Keratinocyte (primary cell): ENCODE measurements around the gene ZNF786. TPM values are rescaled to one million over a fixed set of nuclear protein-coding genes. Genes with fewer than 3 reads are reported as not detected.
A peak's percentile ranks its signal among the peaks of the same experiment; 100 is the strongest.

Source experiments
- DNase-seq: peaks from one replicate; pipeline ENCODE4 v3.0.0-alpha.2; 2011; ENCODE audit warnings: low read depth, missing footprints, low spot score
- FAIRE-seq: peaks from 2 replicates; lab custom pipeline; 2011; peaks lifted over from hg19 to GRCh38; lab: Jason Lieb, UNC
- H2AFZ ChIP-seq: 2 replicates; pipeline ENCODE4 v1.6.0; 2012; ENCODE audit warnings: low read length, control low read depth, inconsistent platforms; ENCODE audit not compliant: control insufficient read depth
- H3K27ac ChIP-seq: 2 replicates; pipeline ENCODE4 v1.5.1; 2011; ENCODE audit warnings: low read length; ENCODE audit not compliant: control insufficient read depth, insufficient read depth
- H3K27me3 ChIP-seq: 3 replicates; pipeline ENCODE4 v1.6.0; 2011; ENCODE audit warnings: low read length; ENCODE audit not compliant: control insufficient read depth, insufficient read depth; ENCODE audit errors: extremely low read depth
- H3K36me3 ChIP-seq, 2 experiments: 2 replicates in 1 of 2; 3 replicates in 1 of 2; pipeline ENCODE4 v1.5.1; 2011; ENCODE audit warnings: low read length in 2 of 2, mild to moderate bottlenecking in 1 of 2; ENCODE audit not compliant: control insufficient read depth in 2 of 2, insufficient read depth in 2 of 2; ENCODE audit errors: extremely low read depth in 1 of 2
- H3K4me1 ChIP-seq: 3 replicates; pipeline ENCODE4 v1.5.1; 2011; ENCODE audit warnings: low read length; ENCODE audit not compliant: control insufficient read depth, insufficient read depth; ENCODE audit errors: extremely low read depth
- H3K4me2 ChIP-seq: 3 replicates; pipeline ENCODE4 v1.6.0; 2011; ENCODE audit warnings: low read depth, low read length; ENCODE audit not compliant: control insufficient read depth, insufficient read depth; ENCODE audit errors: extremely low read depth
- H3K4me3 ChIP-seq, 3 experiments: fragments of 200-600 bp in 1 of 3; sonication (generic) in 1 of 3; 2 replicates in 2 of 3; 3 replicates in 1 of 3; pipeline ENCODE4 v1.5.1; 2011 to 2016; ENCODE audit warnings: low read length in 3 of 3, mild to moderate bottlenecking in 3 of 3, control low read depth in 2 of 3, inconsistent platforms in 1 of 3, low read depth in 1 of 3, mixed read lengths in 1 of 3, mixed run types in 1 of 3, moderate library complexity in 1 of 3; ENCODE audit not compliant: control insufficient read depth in 2 of 3, insufficient read depth in 2 of 3; ENCODE audit errors: extremely low read depth in 1 of 3
- H3K79me2 ChIP-seq: 2 replicates; pipeline ENCODE4 v1.6.0; 2012; ENCODE audit warnings: low read length; ENCODE audit not compliant: control insufficient read depth, insufficient read depth
- H3K9ac ChIP-seq: 3 replicates; pipeline ENCODE4 v1.6.0; 2011; ENCODE audit warnings: low read length; ENCODE audit not compliant: control insufficient read depth, insufficient read depth; ENCODE audit errors: extremely low read depth
- H3K9me1 ChIP-seq: 3 replicates; pipeline ENCODE4 v1.6.0; 2011; ENCODE audit warnings: low read length; ENCODE audit not compliant: control insufficient read depth, insufficient read depth; ENCODE audit errors: extremely low read depth
- H3K9me3 ChIP-seq: 2 replicates; pipeline ENCODE4 v1.5.1; 2012; ENCODE audit warnings: low read depth, low read length; ENCODE audit not compliant: control insufficient read depth
- H4K20me1 ChIP-seq: 3 replicates; pipeline ENCODE4 v1.6.0; 2011; ENCODE audit warnings: low read length; ENCODE audit not compliant: control insufficient read depth, insufficient read depth; ENCODE audit errors: extremely low read depth
- EZH2 ChIP-seq: IDR thresholded peaks from one replicate; pipeline ENCODE4 v1.6.1; 2012; ENCODE audit warnings: inconsistent platforms, mild to moderate bottlenecking, low read length, moderate library complexity
- dilution Hi-C: fragments of 300-500 bp; cut with MboI; formaldehyde crosslinking; loops from one replicate; pipeline ENCODE4 v1.7.0; 2020; ENCODE audit warnings: low sequenced_read_pairs; ENCODE audit not compliant: extremely low pct_ligation_motif_present
- polyA plus RNA-seq, 5 experiments: library from polyadenylated mRNA; depleted of rRNA in 3 of 5; stranded (reverse) in 3 of 5; stranded (forward) in 1 of 5; unstranded in 1 of 5; fragments of >200 nt; gene quantifications; 1 replicate in 1 of 5; 2 replicates in 3 of 5; 3 replicates in 1 of 5; pipeline versions ENCODE4 v1.2.1 to v1.2.3, GENCODE V29; 2011 to 2012; ENCODE audit warnings: missing spikeins in 2 of 5, low read depth in 1 of 5, low replicate concordance in 1 of 5
- TF ChIP-seq, protein P1 (sequence below), 3 experiments: IDR thresholded peaks in 1 of 3; conservative IDR thresholded peaks in 1 of 3; optimal IDR thresholded peaks in 1 of 3; 2 replicates in 2 of 3; 3 replicates in 1 of 3; pipeline versions ENCODE3 to v1.5.1; 2011; ENCODE audit warnings: low read length in 3 of 3, mild to moderate bottlenecking in 3 of 3, moderate library complexity in 2 of 3, control low read depth in 1 of 3, inconsistent platforms in 1 of 3; ENCODE audit not compliant: insufficient read depth in 2 of 3; ENCODE audit errors: extremely low read depth in 1 of 3

Gene ZNF786
- polyA plus RNA-seq, 1 donor (not counting 4 experiments of a cell fraction or from before 2014, with no cell fraction given) = 2.8 TPM

DNA sequence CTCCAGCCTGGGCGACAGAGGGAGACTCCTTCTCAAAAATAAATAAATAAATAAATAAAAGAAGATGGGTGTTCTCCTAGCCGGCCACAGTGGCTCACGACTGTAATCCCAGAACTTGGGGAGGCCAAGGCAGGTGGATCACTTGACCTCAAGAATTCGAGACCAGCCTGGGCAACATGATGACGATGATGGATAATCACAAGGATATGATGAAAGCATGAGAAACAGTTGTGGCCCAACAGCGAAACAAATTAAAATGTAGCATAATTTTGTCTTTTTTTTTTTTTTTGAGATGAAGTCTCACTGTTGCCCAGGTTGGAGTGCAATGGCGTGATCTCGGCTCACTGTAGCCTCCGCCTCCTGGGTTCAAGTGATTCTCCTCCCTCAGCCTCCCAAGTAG lies 12.9 kb downstream of the ZNF786 start:
- no peak overlapping the region for H2AFZ ChIP-seq
- peaks cover 16% of the 10 kb centered on the region for H3K4me1 ChIP-seq
- FAIRE-seq (no peak), DNase-seq (no peak)
- dilution Hi-C loops = no loop called here
- peaks cover 3 to 7% of the 10 kb centered on the region in 2 experiments for H3K36me3 ChIP-seq
- H3K4me3 ChIP-seq = no peak overlapping the region
- no peaks in the 10 kb centered on the region for H4K20me1 ChIP-seq
- H3K9me1 ChIP-seq = no peaks in the 10 kb centered on the region
- H3K4me2 ChIP-seq = no peak overlapping the region
- no peak overlapping the region for H3K27ac ChIP-seq
- no peaks in the 10 kb centered on the region for H3K9me3 ChIP-seq
- no peak for TF ChIP-seq EZH2
- TF ChIP-seq, protein P1, sequence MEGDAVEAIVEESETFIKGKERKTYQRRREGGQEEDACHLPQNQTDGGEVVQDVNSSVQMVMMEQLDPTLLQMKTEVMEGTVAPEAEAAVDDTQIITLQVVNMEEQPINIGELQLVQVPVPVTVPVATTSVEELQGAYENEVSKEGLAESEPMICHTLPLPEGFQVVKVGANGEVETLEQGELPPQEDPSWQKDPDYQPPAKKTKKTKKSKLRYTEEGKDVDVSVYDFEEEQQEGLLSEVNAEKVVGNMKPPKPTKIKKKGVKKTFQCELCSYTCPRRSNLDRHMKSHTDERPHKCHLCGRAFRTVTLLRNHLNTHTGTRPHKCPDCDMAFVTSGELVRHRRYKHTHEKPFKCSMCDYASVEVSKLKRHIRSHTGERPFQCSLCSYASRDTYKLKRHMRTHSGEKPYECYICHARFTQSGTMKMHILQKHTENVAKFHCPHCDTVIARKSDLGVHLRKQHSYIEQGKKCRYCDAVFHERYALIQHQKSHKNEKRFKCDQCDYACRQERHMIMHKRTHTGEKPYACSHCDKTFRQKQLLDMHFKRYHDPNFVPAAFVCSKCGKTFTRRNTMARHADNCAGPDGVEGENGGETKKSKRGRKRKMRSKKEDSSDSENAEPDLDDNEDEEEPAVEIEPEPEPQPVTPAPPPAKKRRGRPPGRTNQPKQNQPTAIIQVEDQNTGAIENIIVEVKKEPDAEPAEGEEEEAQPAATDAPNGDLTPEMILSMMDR (optimal IDR thresholded peaks at IDR 0.05 in 1 of 3, IDR thresholded peaks at IDR 0.05 in 1 of 3, conservative IDR thresholded peaks at IDR 0.05 in 1 of 3; ENCODE audit: extremely low read depth in 1 of 3, insufficient read depth in 2 of 3, low read length in 3 of 3) = no peak
- no peaks in the 10 kb centered on the region for H3K27me3 ChIP-seq
- H3K79me2 ChIP-seq = peaks cover 4% of the 10 kb centered on the region
- no peak overlapping the region for H3K9ac ChIP-seq

DNA sequence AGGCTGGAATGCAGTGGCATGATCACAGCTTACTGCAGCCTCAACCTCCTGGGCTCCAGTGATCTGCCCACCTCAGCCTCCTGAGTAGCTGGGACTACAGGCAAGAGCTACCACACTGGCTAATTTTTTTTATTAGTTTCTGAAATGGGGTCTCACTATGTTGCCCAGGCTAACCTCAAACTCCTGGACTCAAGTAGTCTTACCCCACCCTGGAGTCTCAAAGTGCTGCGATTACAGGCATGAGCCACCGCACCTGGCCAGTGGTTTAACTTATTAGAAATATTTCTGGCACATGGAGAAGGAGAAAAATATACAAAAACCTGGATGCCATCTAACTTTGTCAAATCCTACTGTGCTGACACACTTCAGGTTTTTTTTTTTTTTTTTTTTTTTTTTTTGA lies 15.2 kb downstream of the ZNF786 start:
- no peaks in the 10 kb centered on the region for H3K9me1 ChIP-seq
- TF ChIP-seq, protein P1 (optimal IDR thresholded peaks at IDR 0.05 in 1 of 3, IDR thresholded peaks at IDR 0.05 in 1 of 3, conservative IDR thresholded peaks at IDR 0.05 in 1 of 3; ENCODE audit: extremely low read depth in 1 of 3, insufficient read depth in 2 of 3, low read length in 3 of 3) = no peak
- TF ChIP-seq EZH2 = no peak
- peaks cover 16% of the 10 kb centered on the region for H3K4me1 ChIP-seq
- H4K20me1 ChIP-seq = no peaks in the 10 kb centered on the region
- H3K36me3 ChIP-seq = peaks cover 22 to 23% of the 10 kb centered on the region in 2 experiments
- H3K79me2 ChIP-seq = no peaks in the 10 kb centered on the region
- no peak overlapping the region for H3K4me2 ChIP-seq
- H3K27ac ChIP-seq = peak overlapping the region; percentile 40
- FAIRE-seq (no peak), DNase-seq (no peak)
- no peak overlapping the region for H2AFZ ChIP-seq
- no peak overlapping the region for H3K9ac ChIP-seq
- dilution Hi-C loops = no loop called here
- no peaks in the 10 kb centered on the region for H3K9me3 ChIP-seq
- no peak overlapping the region for H3K4me3 ChIP-seq
- H3K27me3 ChIP-seq = no peaks in the 10 kb centered on the region
